GM21367 (cell line): ENCODE data around the gene CMPK1.

Experiments used
- ATAC-seq: cut with Tn5 transposase; IDR thresholded peaks from one replicate; pipeline ENCODE4 v1.9.1; 2021; ENCODE audit not compliant: unreplicated experiment

Gene CMPK1

DNA sequence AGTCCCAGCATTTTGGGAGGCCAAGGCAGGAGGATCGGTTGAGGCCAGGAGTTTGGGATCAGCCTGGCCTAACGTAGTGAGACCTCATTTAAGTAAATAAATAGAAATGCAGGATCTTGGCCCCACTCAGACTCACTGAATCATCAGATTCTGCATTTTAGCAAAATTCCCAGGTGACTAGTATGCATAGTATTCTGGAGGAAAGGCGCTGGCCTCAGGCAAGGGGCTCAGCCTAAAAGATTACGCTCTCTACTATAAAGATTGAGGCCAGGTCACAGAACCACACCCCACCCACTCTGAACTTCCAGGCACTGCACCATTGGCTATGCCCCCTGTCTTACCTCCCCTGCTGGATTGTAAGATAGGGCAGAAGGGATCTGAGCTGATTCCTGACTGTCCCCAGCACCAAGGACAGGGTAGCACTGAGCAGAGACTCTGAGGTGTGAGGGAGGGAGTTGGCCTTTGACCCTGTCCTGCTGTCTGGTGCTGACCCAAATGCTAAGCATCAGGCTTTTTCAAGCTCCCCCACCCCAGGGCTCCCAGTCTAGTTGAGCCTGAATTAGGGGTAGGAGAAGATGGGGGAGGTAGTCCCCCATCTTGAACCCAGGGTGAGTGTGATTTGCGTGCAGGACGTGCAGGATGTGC, 85.2 kb downstream of the CMPK1 start:
- ATAC-seq, result no peak

DNA sequence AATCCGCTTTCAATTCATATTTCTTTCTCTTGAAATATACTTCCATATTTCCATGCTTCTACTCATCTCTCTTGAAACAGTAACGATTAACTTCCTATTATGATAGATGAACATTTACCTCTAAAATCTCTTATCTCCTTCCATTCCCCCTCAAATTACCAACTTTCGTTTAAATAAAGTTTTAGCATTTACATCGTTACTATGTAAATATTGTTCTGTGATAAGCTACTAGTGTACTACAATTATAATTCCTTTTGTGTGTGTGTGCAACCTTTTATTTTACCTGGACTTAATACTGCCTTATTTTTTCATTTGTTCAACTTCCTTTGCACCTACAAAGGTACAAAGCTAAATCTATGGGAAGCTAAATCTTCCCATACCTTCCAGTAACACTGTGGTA, 87.0 kb downstream of the CMPK1 start:
- ATAC-seq, result no peak

- no peak for ATAC-seq
Measured at GRCh38 chr1:47423872-47424271, 90.3 kb downstream of the CMPK1 start.

DNA sequence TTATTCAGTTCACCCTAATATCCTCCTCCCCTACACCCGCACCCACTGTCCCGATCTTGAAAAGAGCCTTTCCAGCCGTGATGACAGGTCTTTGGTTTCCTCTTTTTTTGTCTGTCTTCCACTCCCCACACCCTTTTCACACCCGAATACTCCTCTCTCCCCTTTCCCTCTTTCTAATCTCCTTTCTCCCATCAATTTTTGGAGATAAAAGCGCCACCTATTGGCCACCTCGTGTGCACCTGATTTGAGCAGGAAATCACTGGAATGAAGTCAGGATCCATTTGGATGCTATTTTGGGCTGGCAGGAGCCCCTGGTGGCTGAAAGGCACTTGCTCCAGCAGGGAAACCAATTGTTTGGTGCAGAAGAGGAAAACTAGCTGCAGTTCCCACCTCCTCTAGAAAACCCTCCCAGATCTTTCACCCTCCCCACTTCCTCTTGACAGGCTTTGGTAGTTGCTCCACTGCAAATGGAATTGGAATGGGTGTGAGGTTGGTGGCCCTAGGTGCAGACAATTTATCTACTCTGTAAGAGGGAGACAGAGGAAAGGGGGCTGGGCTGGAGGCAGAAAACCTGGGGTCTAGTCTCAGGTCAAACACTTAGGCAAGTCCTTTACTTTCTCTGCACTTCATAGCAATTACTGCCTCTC, 90.9 kb downstream of the CMPK1 start:
- no peak for ATAC-seq
